RWPE2 (cell line): ENCODE measurements around the gene AOPEP.

ENCODE experiments used
- ATAC-seq: fragments of 200-7000 bp; cut with Tn5 transposase; 3 replicates; pipeline ENCODE4 v1.9.1; 2021; ENCODE audit warnings: low read depth
- DNase-seq: peaks from one replicate; pipeline ENCODE4 v3.0.0-alpha.2; 2020; ENCODE audit warnings: low spot score
- H3K27ac ChIP-seq: fragments of 450-650 bp; 2 replicates; pipeline ENCODE4 v1.5.1; 2017; ENCODE audit warnings: mild to moderate bottlenecking; ENCODE audit not compliant: poor library complexity, severe bottlenecking
- H3K27me3 ChIP-seq: fragments of 250-450 bp; sonication (Bioruptor Pico); 2 replicates; pipeline ENCODE4 v1.5.1; 2021; ENCODE audit warnings: mild to moderate bottlenecking, moderate library complexity; ENCODE audit not compliant: insufficient read depth, poor library complexity, severe bottlenecking
- H3K36me3 ChIP-seq: fragments of 250-450 bp; sonication (Bioruptor Pico); 2 replicates; pipeline ENCODE4 v1.5.1; 2020; ENCODE audit warnings: low read depth, mild to moderate bottlenecking, moderate library complexity
- H3K4me1 ChIP-seq: fragments of 250-450 bp; sonication (Bioruptor Pico); 2 replicates; pipeline ENCODE4 v1.5.1; 2021; ENCODE audit warnings: mild to moderate bottlenecking, moderate library complexity; ENCODE audit not compliant: insufficient read depth, poor library complexity, severe bottlenecking
- H3K4me3 ChIP-seq: fragments of 250-450 bp; sonication (Bioruptor Pico); 2 replicates; pipeline ENCODE4 v1.5.1; 2021; ENCODE audit warnings: mild to moderate bottlenecking, moderate library complexity; ENCODE audit not compliant: severe bottlenecking
- H3K9me3 ChIP-seq: fragments of 250-450 bp; sonication (Bioruptor Pico); 2 replicates; pipeline ENCODE4 v1.5.1; 2021; ENCODE audit warnings: mild to moderate bottlenecking, moderate library complexity; ENCODE audit not compliant: severe bottlenecking
- TF ChIP-seq, protein P1 (sequence below): fragments of 450-650 bp; IDR thresholded peaks from one replicate; pipeline ENCODE4 v1.5.1; 2017; ENCODE audit warnings: mild to moderate bottlenecking, moderate library complexity; ENCODE audit not compliant: poor library complexity, severe bottlenecking

The AOPEP gene

DNA sequence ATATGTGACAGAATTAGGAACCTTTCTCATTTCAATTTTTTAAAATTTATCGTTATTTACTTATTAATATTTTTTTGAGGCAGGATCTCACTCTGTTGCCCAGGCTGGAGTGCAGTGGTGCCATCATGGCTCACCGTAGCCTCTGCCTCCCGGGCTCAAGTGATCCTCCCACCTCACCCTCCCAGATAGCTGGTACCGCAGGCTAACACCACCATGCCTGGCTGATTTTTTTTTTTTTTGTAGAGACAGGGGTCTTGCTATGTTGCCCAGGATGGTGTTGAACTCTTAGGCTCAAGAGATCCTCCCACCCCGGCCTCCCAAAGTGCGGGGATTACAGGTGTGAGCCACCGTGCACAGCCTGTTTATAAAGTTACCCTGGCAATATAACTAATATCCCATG is 275.2 kb downstream of the AOPEP start:
- ATAC-seq (no peak), DNase-seq (no peak)
- peaks cover 11% of the 10 kb centered on the region for H3K36me3 ChIP-seq
- H3K4me1 ChIP-seq, result peaks cover 19% of the 10 kb centered on the region
- H3K27ac ChIP-seq, result no peak overlapping the region
- TF ChIP-seq, protein P1, sequence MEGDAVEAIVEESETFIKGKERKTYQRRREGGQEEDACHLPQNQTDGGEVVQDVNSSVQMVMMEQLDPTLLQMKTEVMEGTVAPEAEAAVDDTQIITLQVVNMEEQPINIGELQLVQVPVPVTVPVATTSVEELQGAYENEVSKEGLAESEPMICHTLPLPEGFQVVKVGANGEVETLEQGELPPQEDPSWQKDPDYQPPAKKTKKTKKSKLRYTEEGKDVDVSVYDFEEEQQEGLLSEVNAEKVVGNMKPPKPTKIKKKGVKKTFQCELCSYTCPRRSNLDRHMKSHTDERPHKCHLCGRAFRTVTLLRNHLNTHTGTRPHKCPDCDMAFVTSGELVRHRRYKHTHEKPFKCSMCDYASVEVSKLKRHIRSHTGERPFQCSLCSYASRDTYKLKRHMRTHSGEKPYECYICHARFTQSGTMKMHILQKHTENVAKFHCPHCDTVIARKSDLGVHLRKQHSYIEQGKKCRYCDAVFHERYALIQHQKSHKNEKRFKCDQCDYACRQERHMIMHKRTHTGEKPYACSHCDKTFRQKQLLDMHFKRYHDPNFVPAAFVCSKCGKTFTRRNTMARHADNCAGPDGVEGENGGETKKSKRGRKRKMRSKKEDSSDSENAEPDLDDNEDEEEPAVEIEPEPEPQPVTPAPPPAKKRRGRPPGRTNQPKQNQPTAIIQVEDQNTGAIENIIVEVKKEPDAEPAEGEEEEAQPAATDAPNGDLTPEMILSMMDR, result no peak
- no peak overlapping the region for H3K4me3 ChIP-seq
- no peaks in the 10 kb centered on the region for H3K9me3 ChIP-seq
- no peaks in the 10 kb centered on the region for H3K27me3 ChIP-seq

- Histone ChIP-seq H3K27ac (peak overlapping the region; percentile 89), H3K4me1 (peaks cover 40% of the 10 kb centered on the region), H3K27me3 (no peaks in the 10 kb centered on the region), H3K4me3 (peak overlapping the region; percentile 99), H3K36me3 (peaks cover 33% of the 10 kb centered on the region), H3K9me3 (no peaks in the 10 kb centered on the region)
- TF ChIP-seq, protein P1, result no peak
- DNase-seq, result no peak
- peak; percentile 41; the same call in 1 of the 3 replicates for ATAC-seq
These were observed 277.4 kb downstream of the AOPEP start for GRCh38 chr9:95003689-95004410.

- peak overlapping the region; percentile 99 for H3K4me3 ChIP-seq
- no peaks in the 10 kb centered on the region for H3K27me3 ChIP-seq
- ATAC-seq, result peak; percentile 28; the same call in 2 of the 3 replicates
- DNase-seq, result no peak
- peaks cover 47% of the 10 kb centered on the region for H3K4me1 ChIP-seq
- H3K27ac ChIP-seq, result peak overlapping the region; percentile 89
- H3K36me3 ChIP-seq, result peaks cover 41% of the 10 kb centered on the region
- TF ChIP-seq, protein P1, result no peak
- H3K9me3 ChIP-seq, result no peaks in the 10 kb centered on the region
These were observed 278.1 kb downstream of the AOPEP start for GRCh38 chr9:95004411-95005277.

DNA sequence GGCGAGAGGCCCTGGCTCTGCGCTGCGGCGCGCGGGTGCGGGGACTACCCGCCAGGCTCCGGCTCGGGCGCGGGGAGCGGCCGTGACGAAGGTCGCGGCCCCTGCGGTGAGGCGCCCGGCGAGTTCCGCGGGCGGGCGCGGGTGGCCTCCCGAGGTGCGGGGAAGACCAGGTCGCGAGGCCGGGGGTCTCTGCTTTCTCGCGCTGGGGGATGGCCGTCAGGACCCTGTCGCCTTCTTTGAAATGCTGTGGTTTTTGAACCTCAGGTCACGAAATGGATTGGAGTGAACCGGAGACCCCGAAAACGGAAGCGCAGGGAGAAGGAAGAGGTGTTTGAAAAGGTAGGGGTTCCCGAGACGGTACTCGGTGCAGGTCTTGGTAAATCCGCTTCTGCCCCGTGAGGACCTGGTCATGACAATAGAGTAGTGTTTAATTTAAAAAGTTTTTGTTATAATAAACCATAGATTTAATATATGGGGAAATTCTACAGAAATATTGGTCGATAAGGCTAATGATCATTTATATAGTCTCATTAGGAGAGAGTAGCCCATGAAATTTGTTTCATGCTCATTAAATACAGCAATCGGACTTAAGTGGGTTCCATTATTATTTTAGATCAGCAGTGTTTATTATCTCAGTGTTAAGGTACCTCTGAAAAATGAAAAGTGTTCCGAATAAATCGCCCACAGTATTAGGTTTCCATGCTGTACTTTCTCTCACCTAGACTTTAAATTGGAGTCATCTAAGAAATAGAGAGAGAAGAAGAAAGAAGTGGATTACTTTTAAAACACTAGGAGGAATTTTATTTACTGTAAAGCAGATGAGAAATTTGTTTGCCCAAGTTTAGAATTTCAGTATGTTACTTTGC is 279.0 kb downstream of the AOPEP start:
- Histone ChIP-seq H3K27ac (peak overlapping the region; percentile 89), H3K4me3 (peak overlapping the region; percentile 99)
- TF ChIP-seq, protein P1, result no peak

More for the DNA sequence above, 279.0 kb downstream of the AOPEP start:
- Histone ChIP-seq H3K36me3 (peaks cover 49% of the 10 kb centered on the region), H3K27me3 (no peaks in the 10 kb centered on the region), H3K9me3 (no peaks in the 10 kb centered on the region), H3K4me1 (peaks cover 54% of the 10 kb centered on the region)
- DNase-seq (no peak), ATAC-seq (no peak)
